Head of caudate nucleus (tissue), 42 donors: ENCODE measurements around the gene PANK4.

Experiments used
- DNase-seq, 42 donors: peaks; one replicate each; pipeline versions ENCODE4 v3.0.0 to v3.0.0-alpha.2; 2020 to 2021; ENCODE audit warnings: mixed read lengths in 7 of 42
- intact Hi-C: fragments of 100-400 bp; cut with DNase I; formaldehyde crosslinking; loops from one replicate; pipeline ENCODE4 v1.15.0; 2022

The PANK4 gene

GRCh38 chr1:2548068-2548589 is 21.7 kb upstream of the PANK4 start:
- DNase-seq: peak in 41 of 42 donors; percentile 74 to 93 (median 85)
- intact Hi-C loops: loop anchor here (1.0 kb wide), 1 partner anchor 134 kb away; no protein-coding TSS in a partner anchor

- no peak for DNase-seq
- intact Hi-C loops: loop anchor here (1.0 kb wide), 1 partner anchor 133 kb away; no protein-coding TSS in a partner anchor
Observed at GRCh38 chr1:2547210-2548067, 21.0 kb upstream of the PANK4 start.

GRCh38 chr1:2546515-2547209 is 20.3 kb upstream of the PANK4 start:
- DNase-seq: peak in 23 of 42 donors; percentile 40 to 70 (median 52)
- intact Hi-C loops: no loop called here

- DNase-seq: peak in 40 of 42 donors; percentile 54 to 89 (median 79)
- intact Hi-C loops: no loop called here
Observed at GRCh38 chr1:2545754-2546514, 19.5 kb upstream of the PANK4 start.

GRCh38 chr1:2544875-2545640 is 18.7 kb upstream of the PANK4 start:
- DNase-seq: peak in 9 of 42 donors; percentile 30 to 58 (median 50)

GRCh38 chr1:2544093-2544874 is 17.9 kb upstream of the PANK4 start:
- DNase-seq: peak in 17 of 42 donors; percentile 22 to 75 (median 48)
- intact Hi-C loops: no loop called here

More at GRCh38 chr1:2544875-2545640, 18.7 kb upstream of the PANK4 start:
- intact Hi-C loops: no loop called here

GRCh38 chr1:2543543-2544092 is 17.2 kb upstream of the PANK4 start:
- DNase-seq: peak in 34 of 42 donors; percentile 49 to 83 (median 70)
- intact Hi-C loops: no loop called here

- DNase-seq: peak in 1 of 42 donors; percentile 37
- intact Hi-C loops: no loop called here
Observed at GRCh38 chr1:2542246-2542915, 16.0 kb upstream of the PANK4 start.

GRCh38 chr1:2541619-2542245 is 15.3 kb upstream of the PANK4 start:
- intact Hi-C loops: no loop called here
- no peak for DNase-seq

GRCh38 chr1:2540816-2541492 is 14.6 kb upstream of the PANK4 start:
- DNase-seq: peak in 4 of 42 donors; percentile 11 to 50 (median 32)

GRCh38 chr1:2539312-2539907 is 13.0 kb upstream of the PANK4 start:
- intact Hi-C loops: no loop called here
- peak in 1 of 42 donors; percentile 37 for DNase-seq

More at GRCh38 chr1:2540816-2541492, 14.6 kb upstream of the PANK4 start:
- intact Hi-C loops: no loop called here

- intact Hi-C loops: no loop called here
- no peak for DNase-seq
Observed at GRCh38 chr1:2538872-2539271, 12.5 kb upstream of the PANK4 start.

- no peak for DNase-seq
- intact Hi-C loops: no loop called here
Observed at GRCh38 chr1:2538376-2538775, 12.0 kb upstream of the PANK4 start.

- intact Hi-C loops: no loop called here
- no peak for DNase-seq
Observed at GRCh38 chr1:2537784-2538115, 11.4 kb upstream of the PANK4 start.

- intact Hi-C loops: no loop called here
- DNase-seq: no peak
Observed at GRCh38 chr1:2535981-2536380, 9.6 kb upstream of the PANK4 start.
